OCI-M2 (cell line): ENCODE data around the gene CMPK2.

Experiments used
- DNase-seq: peaks from one replicate; lab custom pipeline; 2025; ENCODE audit not compliant: unreplicated experiment; lab: John Stamatoyannopoulos, UW

The CMPK2 gene

DNA sequence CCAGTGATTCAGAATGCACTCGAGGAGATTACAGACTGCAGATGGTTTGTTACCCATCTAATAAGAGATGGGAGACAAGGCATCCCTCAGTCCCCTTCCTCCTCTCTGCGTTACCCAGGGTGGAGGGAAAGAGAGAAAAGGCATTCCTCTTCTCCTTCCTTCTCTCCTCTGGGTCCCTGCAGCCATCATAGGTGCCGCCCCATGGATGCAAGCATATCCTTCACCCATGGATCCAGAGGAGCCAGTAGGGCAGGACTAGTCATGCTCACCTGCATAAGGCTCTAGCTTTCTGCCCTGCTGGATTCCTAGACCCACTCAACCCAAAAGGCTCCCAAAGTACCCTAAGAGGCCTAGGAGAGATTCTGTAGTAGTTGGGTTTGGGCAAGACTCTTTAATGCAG, 20.4 kb downstream of the CMPK2 start:
- DNase-seq: no peak

DNA sequence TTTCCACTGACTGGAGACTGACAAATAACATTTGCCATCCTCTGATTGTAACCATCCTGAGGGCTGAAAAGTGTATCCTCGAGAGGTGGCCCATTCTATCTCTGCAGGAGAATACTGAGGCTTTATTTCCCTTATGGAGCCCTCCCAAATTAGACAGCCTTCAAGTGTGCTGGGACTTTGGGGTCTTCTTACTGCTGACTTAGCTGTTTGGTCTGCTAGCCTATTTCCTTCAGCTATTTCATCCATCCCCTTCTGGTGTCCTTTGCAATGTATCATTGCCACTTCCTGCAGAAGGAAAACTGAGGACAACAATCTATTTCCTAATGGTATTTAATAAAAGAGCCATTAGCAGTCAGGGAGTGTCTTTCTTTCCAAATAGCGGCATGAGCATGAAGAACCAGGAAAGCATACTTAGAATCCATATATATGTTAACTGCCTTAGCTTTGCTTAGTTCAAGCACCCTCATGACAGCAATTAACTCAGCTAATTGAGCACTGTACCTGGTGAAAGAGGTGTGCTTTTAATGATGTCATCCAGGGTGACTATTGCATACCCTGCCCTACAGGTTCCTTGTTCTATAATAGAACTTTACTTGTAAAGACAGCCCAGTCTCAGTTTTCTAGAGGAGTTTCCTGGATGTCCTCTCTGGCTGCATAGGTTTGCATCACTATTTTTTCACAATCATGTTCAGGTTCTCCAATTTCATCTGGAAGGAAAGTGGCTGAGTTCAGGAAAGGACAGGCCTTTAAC, 24.0 kb downstream of the CMPK2 start:
- no peak for DNase-seq

DNA sequence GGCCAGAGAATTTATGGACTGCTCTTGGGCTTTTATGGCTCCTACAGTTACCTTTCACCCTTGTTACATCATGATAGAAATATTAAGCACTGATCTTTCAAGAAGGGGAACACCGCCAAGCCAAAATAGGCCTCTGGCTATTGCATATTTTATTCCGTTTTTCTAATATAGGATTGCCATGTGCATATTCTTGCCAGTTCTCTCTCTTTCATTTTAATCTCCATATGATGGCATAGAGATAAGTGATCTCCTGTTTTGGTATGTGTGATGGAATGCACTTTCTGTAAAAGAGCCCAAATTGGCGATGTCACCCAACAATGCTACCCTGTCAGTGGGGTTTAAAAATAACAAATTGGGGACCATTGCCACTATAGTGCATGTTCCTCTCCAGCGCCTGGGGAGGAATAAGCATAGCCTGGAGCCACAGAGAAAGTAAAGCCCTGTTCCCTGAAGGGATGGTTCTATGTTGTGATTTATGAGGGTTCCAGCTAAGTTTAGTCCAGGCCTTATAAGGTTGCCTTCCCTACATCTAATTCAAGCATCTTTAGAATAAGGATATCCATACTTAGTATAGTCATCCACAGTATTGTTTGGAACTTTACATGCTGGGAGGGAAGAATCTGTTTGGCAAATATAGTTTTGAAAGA, 26.9 kb downstream of the CMPK2 start:
- DNase-seq: no peak

DNA sequence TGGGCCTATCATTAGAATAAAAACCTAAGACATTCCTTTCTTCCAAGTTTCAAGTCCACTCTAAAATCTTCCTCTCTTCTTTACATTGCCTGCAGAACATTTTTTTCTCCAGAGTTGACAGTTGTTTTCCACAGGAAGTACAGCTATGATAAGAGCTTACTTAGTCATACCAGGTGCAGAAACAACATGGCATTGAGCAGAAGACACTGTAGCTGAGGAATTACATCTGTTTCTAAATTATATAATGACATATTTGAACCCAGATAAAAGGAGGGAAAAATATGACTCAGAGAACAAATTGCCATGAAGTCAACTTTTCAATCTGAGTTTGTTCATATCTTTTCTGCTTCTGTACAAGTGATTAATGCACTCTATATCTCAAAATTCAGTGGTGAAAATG, 30.2 kb downstream of the CMPK2 start:
- no peak for DNase-seq

DNA sequence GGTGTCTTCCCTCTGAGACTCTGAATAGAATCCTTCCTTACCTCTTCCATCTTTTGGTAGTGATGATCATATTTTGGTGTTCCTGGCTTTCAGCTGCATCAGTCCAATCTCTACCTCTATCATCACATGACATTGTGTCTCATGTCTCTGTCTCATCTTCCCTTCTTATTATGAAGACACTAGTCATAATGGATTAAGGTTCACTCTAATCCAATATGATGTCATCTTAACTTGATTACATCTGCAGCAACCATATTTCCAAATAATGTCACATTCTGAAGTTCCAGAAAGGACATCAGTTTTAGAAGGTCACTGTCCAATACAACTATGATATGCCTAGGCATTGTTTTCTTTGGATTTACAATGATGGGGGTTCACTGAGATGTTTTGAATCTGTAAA, 31.5 kb downstream of the CMPK2 start:
- DNase-seq: no peak

DNA sequence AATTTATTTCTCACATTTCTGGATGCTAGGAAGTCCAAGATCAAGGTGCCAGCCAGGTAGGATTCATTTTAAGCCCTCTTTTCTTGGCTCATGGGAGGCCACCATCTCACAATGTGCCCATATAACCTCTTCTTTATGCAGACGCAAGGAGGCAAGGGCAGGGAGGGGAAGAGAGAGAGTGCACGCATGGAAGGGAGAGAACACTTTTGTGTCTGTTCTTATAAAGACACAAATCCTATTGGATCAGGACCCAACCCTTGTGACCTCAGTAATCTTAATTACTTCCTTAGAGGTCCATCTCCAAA, 32.5 kb downstream of the CMPK2 start:
- DNase-seq: no peak

DNA sequence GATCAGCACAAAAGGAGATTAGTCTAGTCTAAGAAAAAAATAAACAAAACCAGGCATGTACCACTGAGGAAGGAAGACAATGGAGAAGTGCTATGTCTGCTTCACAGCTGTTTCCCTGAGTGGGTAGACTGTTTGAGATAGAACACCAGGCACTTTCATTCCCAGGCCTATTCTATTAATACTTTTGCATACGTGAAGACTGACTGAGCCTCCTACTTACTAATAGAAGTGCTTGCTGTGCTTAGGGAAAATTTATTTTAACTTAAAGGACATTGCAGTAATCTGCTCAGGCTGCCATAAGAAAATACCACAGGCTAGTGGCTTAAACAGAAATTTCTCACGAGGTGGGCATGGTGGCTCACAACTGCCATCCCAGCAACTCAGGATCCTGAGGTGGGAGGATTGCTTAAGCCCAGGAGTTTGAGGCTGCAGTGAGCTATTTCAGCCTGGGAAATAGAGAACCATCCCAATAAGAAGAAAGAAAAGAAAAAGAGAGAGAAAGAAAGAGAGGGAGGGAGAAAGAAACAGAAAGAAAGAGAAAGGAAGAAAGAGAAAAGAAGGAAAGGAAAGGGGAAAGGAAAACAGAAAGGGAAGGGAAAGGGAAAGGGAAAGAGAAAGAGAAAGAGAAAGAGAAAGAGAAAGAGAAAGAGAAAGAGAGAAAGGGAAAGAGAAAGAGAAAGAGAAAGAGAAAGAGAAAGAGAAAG, 33.0 kb downstream of the CMPK2 start:
- DNase-seq: no peak

DNA sequence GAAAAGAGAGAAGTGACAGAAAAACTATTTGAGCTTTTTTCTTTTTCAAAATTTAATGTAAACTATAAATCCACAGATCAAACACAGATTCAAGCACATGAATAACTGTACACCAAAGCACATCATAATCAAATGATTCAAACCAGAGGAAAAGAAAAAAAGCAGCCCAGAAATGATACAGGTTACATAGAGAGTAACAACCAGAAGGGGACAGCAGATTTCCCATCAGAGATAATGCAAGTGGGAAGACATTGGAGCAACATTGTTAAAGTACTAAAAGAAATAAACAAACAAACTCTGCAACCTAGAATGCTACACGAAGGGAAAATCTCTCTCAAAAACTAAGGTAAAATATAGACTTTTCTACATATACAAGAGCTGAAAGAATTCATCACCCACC, 34.5 kb downstream of the CMPK2 start:
- DNase-seq: no peak

DNA sequence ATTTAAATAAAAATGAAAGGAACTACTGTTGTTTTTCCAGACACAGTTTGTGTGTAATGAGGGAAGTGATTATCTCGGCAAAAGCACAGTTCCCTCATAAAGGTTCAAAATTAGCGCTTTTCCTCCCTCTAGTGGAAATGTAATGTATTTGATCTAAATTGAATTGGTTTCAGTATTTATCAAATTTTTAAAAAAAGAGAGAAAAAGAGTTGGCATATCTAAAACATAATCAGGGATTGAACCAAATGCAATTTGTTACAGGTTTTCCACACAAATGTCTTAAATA, 37.5 kb downstream of the CMPK2 start:
- DNase-seq: no peak

DNA sequence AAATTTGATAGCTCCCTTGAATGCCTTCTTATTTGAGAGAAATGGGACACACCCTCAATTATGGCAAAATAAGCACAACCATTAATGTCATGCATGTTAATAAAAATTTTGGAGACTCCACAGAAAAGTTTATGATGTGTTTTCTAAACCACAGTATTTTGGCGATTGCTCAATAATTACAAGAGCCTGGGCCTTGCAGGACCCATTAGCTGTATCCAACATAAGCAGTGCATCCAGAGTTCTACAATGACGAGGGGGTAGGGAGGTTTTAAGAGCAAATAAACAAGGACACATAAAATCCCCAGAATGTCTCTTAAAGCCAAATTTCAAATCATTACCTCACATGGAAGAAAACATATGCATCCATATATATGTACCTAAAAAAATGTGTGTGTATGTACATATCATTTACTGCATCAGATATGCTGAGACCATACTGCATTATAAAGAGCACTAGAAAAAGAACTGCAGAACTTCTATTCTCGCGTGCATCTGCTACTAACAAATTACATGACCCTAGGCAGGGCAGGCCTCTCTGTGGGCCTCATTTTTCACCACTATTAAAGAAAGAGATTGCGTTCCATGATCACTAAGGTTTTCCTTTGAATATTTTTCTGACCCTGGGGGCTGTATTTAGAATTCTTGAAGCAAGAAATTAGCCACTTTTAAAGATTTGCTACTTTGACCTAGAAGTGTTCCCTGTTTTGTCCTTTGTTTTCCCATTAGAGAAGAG, 38.0 kb downstream of the CMPK2 start:
- no peak for DNase-seq

DNA sequence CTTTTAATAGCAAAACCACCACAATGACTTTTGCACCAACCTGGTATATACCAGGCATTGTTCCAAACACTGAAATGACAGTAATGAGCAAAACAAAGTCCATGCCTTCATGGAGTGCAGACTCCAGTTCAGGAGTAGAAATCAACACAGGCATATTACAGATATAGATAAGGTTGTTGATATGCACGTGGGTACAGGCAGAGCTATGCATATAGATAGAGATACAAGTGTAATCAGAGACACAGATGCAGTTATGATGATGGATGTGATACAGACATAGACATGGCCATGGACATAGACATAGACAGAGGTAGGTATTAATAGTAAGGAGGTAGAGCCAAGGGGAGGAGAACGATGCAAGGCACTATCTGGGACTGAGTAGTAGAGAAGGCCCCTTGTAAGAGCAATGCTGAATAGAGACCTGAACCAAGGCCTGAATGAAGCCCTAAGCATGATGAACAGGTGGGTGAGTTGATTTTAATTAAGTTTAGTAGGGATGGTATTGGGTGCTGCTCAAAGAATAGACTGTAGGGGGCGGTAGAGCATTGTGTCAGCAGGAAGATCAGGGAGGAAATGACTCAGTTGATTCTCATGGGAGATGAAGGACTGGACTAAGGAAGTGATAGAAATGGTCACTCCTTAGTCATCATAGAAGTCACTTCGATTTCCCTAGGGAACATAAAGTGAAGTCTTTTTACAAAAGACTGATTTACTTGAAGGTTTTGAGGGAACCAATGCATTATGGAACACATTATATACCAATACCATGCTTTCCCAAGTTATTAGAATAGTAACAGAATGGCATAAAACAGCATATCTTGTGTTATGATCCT, 39.4 kb downstream of the CMPK2 start:
- no peak for DNase-seq

DNA sequence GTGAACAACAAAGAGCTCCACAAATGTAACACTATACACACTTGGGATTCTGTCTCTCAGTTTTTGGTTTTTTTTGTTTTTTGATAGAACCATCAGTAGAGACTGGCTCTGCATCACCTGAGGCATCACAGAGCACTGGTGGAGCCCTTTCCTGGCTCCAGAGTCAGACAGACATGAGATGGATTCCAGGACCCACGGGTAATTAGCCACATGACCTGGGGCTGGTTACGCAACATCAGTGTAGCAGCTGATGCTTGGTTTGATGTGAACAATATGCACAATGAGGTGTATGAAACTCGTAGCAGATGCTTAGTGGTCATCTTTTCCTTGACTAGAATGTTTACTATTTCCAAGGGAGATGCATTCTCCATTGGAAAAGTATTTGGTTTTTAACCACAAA, 40.7 kb downstream of the CMPK2 start:
- no peak for DNase-seq

DNA sequence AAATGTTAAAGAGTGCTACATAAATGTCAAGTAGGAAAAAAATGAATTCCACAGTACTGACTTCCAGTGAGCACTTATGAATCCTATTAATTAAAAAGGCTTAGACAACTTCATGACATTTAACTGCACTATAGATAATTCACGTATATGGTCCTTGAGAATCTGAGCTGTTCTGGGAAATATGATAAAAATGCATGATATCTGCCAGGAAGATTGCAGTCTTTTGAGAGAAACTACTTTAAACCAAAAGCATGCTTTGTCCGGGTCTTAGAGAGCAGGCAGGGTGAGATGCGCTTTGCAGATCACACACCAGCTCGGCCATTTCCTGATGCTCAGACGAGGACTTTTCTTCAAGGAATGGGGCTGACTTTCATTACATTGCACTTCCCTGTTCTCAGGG, 42.6 kb downstream of the CMPK2 start:
- no peak for DNase-seq

DNA sequence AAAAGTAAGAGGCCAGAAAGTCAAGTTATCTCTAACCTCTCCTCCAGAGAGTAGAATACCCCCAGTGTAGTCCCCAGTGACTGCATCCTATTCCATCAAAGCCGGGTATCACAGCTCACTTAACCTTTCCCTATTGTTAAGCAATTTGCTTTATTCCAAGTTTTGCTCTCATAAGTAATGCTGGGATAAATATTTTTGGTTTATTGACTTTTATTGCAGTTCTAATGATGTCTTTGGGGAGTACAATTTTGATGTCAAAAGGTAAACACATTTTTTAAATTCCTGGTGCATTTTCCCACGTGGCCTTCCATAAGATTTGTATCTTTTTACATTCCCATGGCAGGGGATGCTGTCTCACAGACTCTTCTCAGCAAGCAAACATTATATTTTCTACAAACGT, 43.3 kb downstream of the CMPK2 start:
- no peak for DNase-seq

DNA sequence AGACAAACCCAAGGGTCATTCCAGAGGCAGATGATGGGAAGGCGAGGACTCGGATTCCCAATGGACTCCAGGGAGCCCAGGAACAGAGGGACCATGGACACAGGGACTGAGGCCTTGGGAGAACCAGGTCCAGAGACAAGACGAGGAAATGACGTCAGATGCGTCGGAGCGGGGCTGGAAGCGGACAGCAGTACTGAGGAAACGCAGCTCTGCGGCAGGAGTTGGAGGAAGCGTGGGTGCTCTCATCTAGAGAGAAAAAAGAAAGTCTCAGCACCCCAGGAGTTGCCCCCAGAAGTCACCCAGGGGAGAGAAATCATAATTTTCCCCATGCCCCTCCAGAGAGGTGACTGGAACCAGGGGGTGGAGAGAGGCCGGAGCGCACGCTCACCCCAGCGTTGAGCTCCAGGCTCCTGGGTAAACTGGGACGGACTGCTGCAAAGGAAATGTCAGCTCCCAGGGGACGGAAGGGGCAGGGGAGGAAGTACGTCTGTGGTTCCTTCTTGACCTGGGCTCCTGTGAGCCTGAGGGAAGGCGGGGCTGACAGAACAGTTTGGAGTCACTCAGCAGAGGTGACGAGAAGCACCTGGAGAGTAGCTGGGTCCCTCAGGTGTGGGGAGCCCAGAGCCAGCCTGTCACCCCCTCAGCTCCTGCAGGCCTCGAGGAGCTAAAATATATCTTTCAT, 44.7 kb downstream of the CMPK2 start:
- no peak for DNase-seq

DNA sequence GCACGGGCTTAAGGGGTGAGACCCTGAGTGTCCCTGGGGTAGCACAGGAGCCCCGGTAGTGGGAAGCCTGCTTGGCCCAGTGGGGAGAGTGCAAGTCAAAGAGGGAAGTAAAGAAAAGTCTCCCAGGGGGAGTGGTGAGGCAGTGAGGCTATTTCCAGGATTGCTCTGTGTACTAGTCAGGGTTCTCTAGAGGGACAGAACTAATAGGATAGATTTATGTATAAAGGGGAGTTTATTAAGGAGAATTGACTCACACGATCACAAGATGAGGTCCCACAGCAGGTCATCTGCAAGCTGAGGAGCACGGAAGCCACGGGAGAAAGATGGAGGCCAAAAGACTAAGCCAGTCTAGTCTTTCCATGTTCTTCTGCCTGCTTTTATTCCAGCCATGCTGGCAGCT, 45.5 kb downstream of the CMPK2 start:
- DNase-seq: no peak

DNA sequence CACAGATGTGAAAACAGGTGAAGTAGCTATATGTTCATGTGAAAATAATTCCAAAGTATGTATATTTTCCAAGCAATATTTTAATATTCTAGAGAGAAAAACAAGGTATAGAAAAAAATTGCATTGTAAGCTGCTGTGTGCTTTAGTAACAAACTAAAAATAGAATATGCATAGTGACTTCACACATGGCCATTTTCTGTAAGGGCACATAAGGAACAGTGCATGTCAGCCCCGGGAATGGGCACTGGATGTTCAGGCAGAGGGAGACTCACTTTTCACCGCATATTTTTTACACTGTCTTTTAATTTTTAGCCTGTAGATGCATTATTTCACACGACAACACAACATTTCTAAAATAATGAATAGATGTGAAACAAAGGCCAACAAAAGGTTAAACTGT, 46.0 kb downstream of the CMPK2 start:
- no peak for DNase-seq

DNA sequence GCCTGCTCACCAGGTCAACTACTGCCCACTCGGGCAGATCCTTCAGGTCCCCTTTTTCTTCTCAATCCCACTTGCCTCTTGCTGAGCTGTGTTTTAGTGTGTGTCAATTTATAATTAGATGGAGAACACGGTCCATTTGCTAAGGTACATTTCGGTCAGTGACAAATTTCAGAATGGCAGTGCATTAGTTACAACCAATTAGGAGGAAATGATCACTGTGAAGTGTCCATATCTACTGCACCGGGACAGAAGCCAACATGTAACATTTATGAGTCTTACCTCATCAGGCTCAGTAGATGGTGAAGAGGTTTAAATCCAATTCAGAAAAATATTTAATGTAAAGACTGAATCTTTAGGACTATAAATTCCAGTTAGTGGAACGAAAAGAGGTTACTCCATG, 47.7 kb downstream of the CMPK2 start:
- no peak for DNase-seq

DNA sequence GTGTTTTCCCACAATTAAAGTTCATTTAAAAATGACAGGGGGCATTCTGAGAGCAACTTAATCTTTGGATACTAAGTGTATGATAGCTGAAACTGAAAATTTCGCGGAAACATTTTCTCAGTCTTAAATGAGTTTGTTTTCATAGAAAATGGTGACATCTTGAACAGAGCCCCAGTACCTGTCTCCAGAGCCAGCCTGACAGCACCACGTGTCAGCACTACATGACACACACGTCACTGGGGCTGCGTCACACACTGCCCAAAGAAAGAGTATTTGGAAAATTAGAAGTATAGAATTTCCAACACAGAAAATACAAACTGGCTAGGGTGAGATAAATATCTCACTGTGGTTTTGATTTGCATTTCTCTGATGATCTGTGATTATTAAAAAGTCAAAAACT, 50.8 kb downstream of the CMPK2 start:
- DNase-seq: no peak

DNA sequence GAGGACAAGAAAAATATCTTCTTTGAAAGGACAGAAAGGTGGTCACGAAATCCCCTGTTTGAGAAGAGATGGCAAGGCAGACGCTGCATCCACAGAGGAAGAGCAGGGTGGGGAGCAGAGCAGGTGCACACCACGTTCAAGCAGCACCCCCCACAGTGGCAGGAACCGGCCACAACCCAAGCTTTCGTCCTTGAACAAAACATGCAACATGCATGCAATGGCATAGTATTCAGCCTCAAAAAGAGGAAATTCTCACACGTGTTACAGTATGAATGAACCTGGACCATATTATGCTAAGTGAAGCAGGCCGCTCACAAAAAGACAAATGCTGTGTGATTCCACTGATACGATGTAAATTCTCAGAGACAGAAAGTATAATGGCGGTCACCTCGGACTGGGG, 51.4 kb downstream of the CMPK2 start:
- DNase-seq: no peak

DNA sequence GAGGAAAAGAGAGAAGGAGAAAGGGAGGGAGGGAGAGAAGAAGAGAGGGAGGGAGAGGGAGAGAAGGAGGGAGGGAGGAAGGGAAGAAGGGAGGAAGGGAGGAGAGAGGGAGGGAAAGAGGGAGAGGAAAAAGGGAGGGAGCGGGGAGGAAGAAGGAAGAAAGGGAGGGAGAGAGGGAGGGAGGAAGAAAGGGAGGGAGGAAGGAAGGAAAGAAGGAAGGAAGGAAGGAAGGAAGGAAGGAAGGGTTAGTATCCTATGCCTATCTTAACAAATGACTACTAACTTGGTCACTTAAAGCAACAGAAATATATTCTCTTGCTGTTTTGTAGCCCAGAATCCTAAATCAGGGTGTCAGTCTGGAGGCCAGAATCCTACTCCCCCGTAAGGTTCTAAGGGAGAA, 52.1 kb downstream of the CMPK2 start:
- DNase-seq: no peak
